Measurements from ENCODE around the gene SLC8A1.

GRCh38 chr2:40128796-40129195 is 323.1 kb downstream of the SLC8A1 start:
- TF ChIP-seq CTCF (IDR thresholded peaks at IDR 0.05; ENCODE audit: insufficient read depth, low read depth, low read length) (no peak), EZH2 (IDR thresholded peaks at IDR 0.05; ENCODE audit: insufficient read depth, low read length) (no peak)

Measured in astrocyte (in vitro differentiated cells and primary cell).